Suprapubic skin (tissue), 4 donors: Measurements from ENCODE around the gene SIK2.
A peak's percentile ranks its signal among the peaks of the same experiment; 100 is the strongest.

Source experiments
- POLR2A ChIP-seq, 2 donors: fragments of 450-650 bp; IDR thresholded peaks; one replicate each; pipeline ENCODE4 v1.6.1; 2017; ENCODE audit warnings: antibody characterized with exemption in 2 of 2, mild to moderate bottlenecking in 2 of 2, moderate library complexity in 2 of 2
- POLR2AphosphoS5 ChIP-seq, 3 donors: sonication (generic); formaldehyde crosslinking; IDR thresholded peaks; one replicate each; pipeline ENCODE4 v1.6.1; 2017; ENCODE audit warnings: antibody characterized with exemption in 3 of 3
- TF ChIP-seq, protein P1 (sequence below), 2 donors: fragments of 200-600 bp in 1 of 2; fragments of 450-650 bp in 1 of 2; sonication (generic) in 1 of 2; IDR thresholded peaks; one replicate each; pipeline ENCODE4 v1.5.1; 2016 to 2019; ENCODE audit warnings: antibody characterized with exemption in 2 of 2, mild to moderate bottlenecking in 1 of 2, moderate library complexity in 1 of 2

- TF ChIP-seq, protein P1, sequence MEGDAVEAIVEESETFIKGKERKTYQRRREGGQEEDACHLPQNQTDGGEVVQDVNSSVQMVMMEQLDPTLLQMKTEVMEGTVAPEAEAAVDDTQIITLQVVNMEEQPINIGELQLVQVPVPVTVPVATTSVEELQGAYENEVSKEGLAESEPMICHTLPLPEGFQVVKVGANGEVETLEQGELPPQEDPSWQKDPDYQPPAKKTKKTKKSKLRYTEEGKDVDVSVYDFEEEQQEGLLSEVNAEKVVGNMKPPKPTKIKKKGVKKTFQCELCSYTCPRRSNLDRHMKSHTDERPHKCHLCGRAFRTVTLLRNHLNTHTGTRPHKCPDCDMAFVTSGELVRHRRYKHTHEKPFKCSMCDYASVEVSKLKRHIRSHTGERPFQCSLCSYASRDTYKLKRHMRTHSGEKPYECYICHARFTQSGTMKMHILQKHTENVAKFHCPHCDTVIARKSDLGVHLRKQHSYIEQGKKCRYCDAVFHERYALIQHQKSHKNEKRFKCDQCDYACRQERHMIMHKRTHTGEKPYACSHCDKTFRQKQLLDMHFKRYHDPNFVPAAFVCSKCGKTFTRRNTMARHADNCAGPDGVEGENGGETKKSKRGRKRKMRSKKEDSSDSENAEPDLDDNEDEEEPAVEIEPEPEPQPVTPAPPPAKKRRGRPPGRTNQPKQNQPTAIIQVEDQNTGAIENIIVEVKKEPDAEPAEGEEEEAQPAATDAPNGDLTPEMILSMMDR (IDR thresholded peaks at IDR 0.05) = no peak
- TF ChIP-seq POLR2A (IDR thresholded peaks at IDR 0.05) = no peak
- peak in 1 of 3 donors; percentile 35 for TF ChIP-seq POLR2AphosphoS5 (IDR thresholded peaks at IDR 0.05)
Measured at GRCh38 chr11:111635706-111636045, 33.4 kb downstream of the SIK2 start.
